ENCODE measurements around the gene HSF4.

HSF4 gene

GRCh38 chr16:67148656-67149275, 15.8 kb upstream of the HSF4 start:
- DNase-seq (ENCODE audit: low read depth): no peak
- no peak overlapping the region for H3K4me3 ChIP-seq (ENCODE audit: low read depth, low read length)

DNA sequence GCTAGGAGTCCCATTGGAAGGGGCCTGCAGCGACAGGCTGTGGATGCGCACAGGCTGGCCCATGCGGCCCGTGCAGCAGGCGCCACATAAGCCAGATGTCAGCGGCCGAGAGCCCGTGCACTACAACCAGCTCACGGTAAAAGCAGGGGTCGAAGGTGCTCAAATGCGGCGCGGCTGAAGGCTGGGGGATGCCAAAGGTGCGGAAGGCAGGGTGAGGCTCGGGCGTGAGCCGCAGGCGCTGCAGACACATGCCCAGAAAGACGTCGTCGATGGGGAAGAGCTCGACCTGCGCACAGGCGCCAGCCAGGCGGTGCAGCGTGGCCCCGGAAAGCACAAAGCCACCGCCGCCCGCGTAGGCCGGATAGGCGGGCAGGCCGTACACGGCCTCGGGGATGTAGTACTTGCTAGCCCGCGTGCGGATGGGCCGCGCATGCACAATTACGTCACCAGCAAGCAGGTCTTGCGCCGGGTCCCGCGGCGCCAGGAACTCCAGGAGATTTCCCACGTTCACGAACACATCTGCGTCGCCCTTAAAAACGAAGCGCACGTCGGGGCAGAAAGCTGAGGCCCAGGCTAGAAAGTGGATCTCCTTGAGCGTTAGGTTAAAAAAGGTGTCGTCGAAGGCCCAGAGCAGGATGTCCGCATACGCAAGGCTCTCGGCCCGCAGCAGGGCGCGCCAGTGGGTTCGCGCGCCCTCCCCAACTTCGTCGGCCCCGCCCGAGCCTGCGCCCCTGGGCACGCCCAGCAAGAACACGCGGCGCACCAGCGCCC, 15.1 kb upstream of the HSF4 start:
- DNase-seq (ENCODE audit: low read depth): no peak
- peak overlapping the region; percentile 67 for H3K4me3 ChIP-seq (ENCODE audit: low read depth, low read length)

DNA sequence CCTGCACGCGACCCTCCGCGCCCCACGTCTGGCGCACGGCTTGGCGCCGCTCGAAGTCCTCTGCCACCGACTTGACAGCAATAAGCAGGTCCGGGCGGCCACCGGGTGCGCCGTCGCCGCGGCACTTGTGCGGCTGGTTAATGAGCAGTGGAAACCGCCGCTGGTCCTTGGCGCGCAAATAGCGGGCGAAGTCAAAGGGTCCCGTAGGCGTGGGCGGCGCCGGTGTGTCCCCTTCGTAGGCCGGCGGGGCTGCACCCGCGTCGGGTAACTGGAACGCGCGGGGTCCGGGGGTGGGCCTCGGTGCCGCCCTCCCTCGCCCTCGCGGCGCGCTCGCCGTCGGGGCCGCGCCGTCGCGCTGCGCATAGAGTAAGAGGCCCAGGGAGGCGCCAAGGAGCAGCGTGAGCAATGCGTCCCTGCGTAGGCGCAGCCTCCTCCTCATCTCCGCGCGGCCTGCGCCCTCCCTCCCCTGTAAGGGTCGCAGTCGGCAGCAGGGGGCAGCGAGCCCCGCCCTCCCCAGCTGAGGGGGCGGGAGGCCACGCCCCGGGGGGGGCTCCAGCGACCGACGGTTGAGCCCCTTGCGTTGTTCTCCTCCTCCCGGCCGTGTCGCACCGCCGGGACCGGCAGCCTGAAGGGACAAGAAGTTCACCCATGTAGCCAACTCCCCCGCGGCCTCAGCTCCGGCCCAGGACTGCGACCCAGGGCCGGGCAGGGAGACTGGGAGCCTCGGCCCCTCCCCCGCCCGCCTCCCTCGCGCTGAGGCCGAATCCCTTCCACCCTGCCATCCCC, 14.3 kb upstream of the HSF4 start:
- H3K4me3 ChIP-seq (ENCODE audit: low read depth, low read length): peak overlapping the region; percentile 67
- no peak for DNase-seq (ENCODE audit: low read depth)

DNA sequence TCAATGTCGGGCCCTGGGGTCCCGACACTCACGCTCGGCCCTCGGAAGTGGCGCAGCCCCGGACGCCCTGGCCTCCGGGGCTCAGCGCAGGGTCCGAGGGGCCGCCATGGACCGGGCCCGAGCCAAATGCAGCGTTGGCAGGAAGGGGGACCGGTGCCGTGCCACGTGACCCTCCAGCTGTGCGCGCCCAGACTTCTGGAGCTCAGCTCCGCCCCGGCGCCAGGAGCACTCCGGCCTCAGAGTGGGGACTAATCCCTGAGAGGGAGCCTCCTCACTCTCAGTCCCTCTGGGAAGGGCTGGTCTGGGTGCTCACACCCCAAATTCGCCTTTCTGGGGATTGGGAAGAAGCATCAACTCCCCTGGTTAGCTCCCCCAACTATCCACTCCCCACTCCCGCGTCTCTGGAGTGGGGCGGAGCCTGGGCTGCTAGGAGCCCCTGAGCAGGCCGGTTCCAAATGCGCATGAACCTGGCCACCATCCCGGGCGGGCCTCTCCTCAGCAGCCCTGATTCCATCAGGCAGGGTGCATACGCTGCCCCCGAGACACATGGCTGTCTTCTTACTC, 13.6 kb upstream of the HSF4 start, which contains the start of gene B3GNT9:
B3GNT9 (minus strand) TSS at position 166 of the 564 bp plus-strand sequence. CDS start 513 bp downstream, outside the sequence.
- H3K4me3 ChIP-seq (ENCODE audit: low read depth, low read length): peak within 1 kb of the TSS; percentile 67
- DNase-seq (ENCODE audit: low read depth): no peak

- DNase-seq (ENCODE audit: low read depth): no peak
- peak overlapping the region; percentile 67 for H3K4me3 ChIP-seq (ENCODE audit: low read depth, low read length)
Observed at GRCh38 chr16:67151431-67152097, 13.0 kb upstream of the HSF4 start.

DNA sequence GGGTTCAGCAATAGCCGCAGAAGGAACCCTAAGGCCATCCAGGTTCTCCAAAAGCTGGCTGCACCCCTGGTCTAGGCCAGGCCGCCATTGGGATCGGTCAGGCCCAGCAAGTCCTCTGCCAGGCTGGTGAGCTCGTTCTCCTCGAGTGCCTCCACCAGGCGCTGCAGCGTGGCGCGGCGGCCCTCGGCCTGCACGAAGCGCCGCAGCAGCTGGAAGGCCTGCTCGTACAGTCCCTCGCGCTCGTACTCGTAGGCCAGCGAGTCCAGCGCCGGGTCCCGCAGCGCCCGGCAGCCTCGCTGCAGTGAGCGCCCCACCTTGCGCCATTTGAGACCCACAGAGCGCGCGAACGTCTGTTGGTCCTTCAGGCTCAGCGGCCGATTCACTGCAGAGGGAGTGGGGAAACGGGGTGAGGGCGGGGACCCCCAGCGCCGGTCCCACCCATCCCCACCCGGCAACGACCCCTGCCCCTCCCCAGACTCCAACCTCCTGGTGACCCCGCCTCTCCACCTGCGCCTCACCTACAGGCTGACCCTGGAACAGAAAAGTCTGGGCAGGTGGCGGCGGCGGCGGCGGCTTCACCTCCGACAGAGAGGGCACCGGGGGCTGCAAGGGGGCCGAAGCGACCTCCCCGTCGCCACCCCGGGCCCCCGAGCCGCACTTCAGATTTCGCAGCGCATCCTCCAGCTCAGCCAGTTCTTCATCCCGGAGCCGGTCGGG, 9.8 kb upstream of the HSF4 start:
- no peak overlapping the region for H3K4me3 ChIP-seq (ENCODE audit: low read depth, low read length)
- DNase-seq (ENCODE audit: low read depth): no peak

- no peak for DNase-seq (ENCODE audit: low read depth)
- no peak overlapping the region for H3K4me3 ChIP-seq (ENCODE audit: low read depth, low read length)
Observed at GRCh38 chr16:67155295-67156142, 9.0 kb upstream of the HSF4 start.

DNA sequence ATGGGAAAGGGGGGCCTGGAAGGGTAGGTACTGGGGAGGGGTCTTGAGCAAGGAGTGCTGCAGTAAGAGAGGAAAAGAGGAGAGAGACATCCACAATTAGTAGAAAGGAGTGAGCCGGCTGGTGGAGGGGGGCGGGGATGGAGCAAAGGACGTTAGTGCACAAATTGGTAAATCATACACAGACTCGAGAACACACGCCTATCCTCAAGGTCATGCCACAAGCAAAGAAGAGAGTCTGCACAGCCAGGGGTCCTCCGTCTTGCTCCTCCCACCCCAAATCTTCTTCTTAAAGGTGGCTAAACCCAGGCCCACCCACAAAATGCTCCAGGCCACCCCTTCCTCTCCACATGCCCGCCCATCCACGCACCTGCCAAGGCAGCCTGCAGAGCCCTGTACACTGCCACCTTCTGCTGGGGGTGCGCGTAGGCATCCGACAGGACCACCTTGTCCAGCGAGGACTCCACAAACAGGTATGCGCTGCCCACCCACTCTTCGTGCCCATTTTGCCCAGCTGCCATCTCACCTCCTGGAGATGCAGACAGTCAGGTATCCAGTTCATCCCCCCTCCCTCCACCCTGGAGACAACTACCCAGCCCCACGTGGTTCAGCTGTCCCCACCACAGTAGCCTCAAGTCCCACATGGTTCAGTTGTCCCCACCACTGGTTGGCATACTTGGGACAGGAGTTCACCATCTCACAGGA, 8.3 kb upstream of the HSF4 start:
- no peak overlapping the region for H3K4me3 ChIP-seq (ENCODE audit: low read depth, low read length)
- DNase-seq (ENCODE audit: low read depth): no peak

- H3K4me3 ChIP-seq (ENCODE audit: low read depth, low read length): no peak overlapping the region
- no peak for DNase-seq (ENCODE audit: low read depth)
Observed at GRCh38 chr16:67157106-67157748, 7.3 kb upstream of the HSF4 start.

DNA sequence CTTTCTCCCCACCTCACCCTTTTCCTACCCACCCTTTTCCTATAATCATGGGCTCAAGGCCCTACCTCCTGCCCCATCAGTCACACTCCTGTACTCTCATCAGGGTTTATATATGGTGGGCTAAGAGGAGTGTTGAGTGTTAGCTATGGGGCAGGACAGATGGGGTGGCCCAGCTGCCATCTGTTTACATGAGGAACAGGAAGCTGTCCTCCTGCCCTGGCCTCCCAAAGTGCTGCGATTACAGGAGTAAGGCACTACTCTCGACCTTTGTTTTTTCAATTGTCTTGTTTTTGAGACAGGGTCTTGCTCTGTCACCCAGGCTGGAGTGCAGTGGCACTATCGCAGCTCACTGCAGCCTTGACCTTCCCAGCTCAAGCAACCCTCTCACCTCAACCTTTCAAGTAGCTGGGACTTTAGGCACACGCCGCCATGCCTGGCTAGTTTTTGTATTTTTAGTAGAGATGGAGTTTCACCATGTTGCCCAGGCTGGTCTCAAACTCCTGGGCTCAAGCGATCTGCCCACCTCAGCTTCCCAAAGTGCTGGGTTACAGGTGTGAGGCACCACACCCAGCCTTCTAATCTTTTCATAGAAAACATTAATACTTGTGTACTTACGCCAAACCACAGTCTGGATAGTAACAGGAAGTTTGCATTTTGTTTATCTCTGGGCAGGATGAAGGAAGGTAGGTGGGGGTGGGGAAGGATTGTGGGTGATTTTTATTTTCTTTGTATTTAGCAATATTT, 6.5 kb upstream of the HSF4 start:
- DNase-seq (ENCODE audit: low read depth): no peak
- no peak overlapping the region for H3K4me3 ChIP-seq (ENCODE audit: low read depth, low read length)

DNA sequence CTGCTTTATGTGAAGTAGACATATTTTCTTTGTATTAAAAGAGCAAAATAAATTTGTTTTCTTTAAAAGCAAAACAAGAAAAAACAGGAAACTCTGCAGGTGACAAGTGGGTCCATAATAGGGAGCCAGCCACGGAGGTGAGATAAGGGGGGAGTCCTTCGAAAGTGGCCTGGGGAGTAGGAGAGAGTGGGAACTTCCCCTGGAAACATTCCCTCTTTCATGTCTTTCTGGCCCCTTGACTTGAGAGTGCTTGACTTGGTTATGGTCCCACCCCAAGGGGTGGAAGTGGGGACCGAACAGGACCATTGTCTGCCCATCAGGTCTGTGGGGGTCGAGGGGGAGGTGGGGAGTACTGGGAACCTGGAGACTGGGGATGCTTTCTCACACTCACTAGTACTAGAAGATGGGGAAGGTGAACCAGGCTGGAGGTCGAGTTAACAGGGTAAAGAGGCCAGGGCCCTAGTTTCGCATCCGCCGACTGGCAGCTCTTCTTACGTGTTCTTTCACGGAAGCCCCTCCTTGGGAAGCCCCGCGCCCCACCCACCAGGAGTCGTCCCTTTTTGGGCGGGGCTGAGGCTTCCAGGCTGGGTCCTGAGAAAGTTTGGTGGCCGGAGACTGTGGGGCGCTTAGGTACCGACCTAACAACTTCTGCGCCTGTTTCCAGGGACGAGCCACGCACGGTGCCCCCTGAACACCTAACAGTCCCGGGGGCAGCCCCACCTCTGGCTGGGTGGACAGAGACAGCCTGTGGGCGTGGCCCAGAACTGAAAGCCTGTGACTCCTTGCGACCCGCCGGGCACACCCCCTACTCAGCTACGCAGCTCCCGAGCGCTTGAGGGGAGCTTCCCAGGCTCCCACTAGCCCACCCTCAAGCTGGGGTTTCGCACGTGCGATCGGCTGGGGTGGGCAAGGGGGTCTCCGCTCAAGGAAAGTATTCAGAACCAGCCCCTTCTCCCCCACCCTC, 5.6 kb upstream of the HSF4 start:
- DNase-seq (ENCODE audit: low read depth): no peak
- H3K4me3 ChIP-seq (ENCODE audit: low read depth, low read length): peak overlapping the region; percentile 66

DNA sequence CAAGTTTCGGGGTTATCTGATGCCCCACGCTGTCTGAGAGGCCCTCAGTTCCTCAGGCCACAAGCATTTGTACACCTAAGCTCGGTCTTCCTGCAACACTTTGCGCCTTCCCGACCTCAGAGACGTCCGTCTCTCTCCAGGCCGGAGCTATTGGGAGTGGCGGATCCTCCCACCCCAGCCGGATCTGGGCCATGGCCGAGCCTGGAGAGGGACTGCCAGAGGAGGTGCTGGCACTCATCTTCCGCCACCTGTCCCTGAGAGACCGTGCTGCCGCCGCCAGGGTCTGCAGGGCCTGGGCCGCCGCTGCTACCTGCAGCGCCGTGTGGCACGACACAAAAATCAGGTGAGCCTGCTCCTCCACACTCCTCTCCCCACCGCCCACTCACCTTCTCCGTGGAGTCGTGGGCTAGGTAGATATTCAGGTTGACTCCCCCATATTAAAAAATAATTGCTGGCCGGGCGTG, 2.9 kb upstream of the HSF4 start:
- peak overlapping the region; percentile 66 for H3K4me3 ChIP-seq (ENCODE audit: low read depth, low read length)
- no peak for DNase-seq (ENCODE audit: low read depth)

GRCh38 chr16:67162506-67163163, 1.9 kb upstream of the HSF4 start:
- no peak overlapping the region for H3K4me3 ChIP-seq (ENCODE audit: low read depth, low read length)
- DNase-seq (ENCODE audit: low read depth): no peak

GRCh38 chr16:67163164-67163998, 1.2 kb upstream of the HSF4 start:
- peak overlapping the region; percentile 36 for H3K4me3 ChIP-seq (ENCODE audit: low read depth, low read length)
- DNase-seq (ENCODE audit: low read depth): no peak

Data from skeletal muscle cell (primary cell).